ENCODE data around the gene CABP2.
"Not testable (repeated sequence)": the region's sequence is repeated elsewhere in the genome, so short reads cannot be mapped to it uniquely, and the experiment has no call there.

CABP2 gene

DNA sequence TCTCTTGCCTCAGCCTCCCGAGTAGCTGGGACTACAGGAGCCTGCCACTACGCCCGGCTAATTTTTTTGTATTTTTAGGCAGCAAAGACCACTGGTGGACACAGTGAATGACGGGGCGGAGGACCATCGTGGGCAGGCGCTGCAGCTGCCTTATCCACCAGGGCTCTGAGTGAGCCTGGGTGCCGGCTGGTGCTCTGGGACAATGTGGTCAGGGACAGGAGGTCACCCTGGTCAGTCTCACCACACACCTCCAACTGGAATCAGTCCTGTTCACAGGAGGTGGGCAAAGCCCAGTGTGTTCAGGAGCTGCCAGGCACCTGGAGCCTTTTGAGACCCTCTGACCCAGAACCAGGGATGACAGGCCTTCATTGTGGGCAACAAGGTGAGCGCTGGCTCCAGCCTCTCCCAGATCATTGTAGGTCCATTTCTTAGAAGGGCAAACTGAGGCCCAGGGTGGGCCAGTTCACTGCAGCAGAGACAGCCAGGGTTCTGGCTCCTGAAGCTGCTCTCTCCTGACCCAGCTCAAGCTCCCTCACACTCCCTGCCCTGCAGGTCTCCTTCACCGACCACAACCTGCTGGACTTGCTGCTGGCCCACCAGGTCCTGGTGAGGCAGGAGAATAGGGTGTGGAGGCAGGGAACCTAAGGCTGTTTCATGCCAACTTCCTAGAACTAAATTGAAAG is 15.7 kb upstream of the CABP2 start:
- DNase-seq (ENCODE audit: low read depth), result no peak

DNA sequence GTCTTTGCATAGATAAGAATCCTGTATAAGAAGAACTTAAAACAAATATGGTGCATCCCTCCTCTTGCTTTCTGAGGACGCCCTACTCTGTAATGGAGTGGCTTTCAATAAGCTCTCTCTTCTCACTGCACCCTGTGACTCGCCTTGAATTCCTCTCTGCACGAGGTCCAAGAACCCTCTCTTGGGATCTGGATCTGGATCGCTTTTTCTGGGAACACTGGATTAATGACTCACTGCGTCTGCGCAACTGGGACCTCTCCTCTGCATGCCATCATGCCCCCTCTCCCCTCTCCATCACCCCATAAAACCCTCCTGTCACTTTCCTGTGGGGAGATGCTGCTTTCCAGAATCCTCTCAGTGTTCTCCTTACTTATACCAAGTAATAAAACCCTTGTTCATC is 15.1 kb upstream of the CABP2 start:
- DNase-seq (ENCODE audit: low read depth), result no peak

GRCh38 chr11:67535561-67535960 is 12.3 kb upstream of the CABP2 start:
- no peak for DNase-seq (ENCODE audit: low read depth)

DNA sequence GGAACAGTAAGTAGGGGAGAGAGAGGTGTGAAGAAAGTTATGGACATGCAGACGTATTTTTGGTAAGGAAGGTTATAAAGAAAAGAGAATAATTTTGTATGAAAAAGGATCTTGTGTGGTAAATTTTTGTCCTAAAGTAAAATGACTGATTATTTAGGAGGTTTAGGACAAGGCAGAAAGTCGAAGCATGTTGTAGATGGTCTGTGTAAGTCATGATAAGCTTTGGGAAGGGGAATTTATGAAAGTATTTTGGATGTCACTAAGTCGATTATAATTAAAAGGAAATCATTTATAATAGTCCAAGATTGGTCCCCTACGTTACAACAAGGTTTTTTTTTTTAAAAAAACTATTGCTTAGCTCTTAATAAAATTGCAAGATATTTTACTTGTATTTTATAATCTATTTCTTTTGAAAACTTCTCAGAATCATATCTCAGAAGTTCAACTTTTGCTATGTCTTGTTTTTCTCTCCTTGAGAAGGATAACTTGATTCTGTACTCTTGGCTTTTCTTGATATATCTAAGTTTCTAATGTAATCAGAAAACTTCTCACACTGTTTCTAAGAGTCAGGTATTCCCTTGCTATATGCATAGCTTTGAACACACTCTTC is 10.9 kb upstream of the CABP2 start:
- DNase-seq (ENCODE audit: low read depth), result no peak

- DNase-seq (ENCODE audit: low read depth), result no peak
Measured at GRCh38 chr11:67532889-67533288, 9.6 kb upstream of the CABP2 start.

DNA sequence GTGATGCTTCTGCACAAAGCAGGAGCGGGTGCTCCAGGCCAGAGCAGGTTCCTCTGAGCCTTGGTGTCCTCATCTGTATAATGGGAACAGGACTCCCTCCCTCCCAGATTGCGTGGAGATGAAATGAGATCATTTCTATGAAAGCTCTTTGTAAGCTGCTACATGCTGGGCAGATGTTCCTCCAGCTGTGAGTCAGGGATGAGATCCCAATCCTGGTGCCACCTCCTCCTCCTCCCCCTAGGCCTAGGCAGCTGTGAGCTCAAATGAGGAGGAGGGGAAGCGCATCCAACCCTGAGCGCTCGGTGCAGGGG is 7.0 kb upstream of the CABP2 start:
- DNase-seq (ENCODE audit: low read depth), result no peak

DNA sequence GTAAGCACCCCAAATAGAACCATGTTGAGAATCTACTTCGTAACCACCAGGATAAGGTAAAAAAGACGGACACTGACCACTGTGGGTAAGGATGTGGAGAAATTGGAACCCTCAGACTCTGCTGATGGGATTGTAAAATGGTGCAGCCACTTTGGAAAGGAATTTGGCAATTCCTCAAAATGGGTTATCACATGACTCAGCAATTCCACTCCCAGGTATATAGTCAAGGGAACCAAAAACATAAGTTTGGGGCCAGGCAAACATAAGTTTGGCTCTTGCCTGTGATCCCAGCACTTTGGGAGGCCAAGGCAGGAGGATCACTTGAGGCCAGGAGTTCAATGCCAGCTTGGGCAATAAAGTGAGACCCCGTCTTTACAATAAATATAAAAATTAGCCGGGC is 5.1 kb upstream of the CABP2 start:
- DNase-seq (ENCODE audit: low read depth), result no peak

GRCh38 chr11:67525275-67525976 is 2.2 kb upstream of the CABP2 start:
- DNase-seq (ENCODE audit: low read depth), result no peak

- DNase-seq (ENCODE audit: low read depth), result no peak
Measured at GRCh38 chr11:67524480-67524808, 1.2 kb upstream of the CABP2 start.

DNA sequence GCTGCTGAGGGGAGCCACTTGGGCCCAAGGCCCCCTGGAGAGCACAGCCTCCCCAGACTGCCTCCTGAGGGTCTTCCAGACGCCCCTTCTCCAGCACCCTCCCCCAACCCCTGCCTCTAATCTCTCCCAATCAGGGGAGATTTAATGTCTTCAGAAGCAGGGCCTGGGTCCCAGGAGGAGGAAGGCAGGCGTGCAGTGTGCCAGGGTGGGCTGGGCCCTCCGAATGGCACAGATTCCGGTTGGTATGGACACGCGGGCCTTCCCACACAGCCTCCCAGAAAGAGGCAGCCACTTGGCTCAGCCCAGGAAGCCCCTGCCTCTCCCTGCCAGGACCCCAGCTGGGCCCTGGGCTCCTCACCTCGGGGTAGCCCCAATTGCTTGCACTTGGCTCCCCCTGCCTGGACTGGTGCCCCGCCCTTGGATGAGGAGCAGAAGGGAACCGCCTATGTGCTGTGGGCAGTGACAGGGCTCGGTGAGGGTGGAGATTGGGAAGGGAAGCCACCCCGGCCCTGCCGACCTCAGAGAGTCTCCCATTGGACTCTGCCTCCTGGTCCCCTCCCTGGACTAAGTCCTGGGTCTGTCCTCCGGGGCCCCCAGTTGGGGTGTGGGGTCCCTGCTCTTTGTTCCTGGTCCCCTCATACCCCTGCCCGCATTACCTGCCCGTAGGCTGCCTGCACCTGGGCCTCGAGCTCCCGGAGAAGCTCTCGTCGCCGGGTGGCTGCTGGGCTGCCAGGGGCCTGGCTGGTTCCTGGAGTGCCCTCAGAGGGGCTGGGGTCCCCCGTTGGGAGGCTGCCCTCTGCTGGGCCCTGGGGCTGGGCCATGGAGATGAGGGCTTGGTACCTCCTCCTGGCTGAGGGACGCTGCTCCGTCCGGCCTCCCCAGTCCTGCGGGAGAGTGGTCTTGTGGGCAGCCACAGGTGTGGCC is 572 bp upstream of the CABP2 start:
- DNase-seq (ENCODE audit: low read depth), result no peak

DNA sequence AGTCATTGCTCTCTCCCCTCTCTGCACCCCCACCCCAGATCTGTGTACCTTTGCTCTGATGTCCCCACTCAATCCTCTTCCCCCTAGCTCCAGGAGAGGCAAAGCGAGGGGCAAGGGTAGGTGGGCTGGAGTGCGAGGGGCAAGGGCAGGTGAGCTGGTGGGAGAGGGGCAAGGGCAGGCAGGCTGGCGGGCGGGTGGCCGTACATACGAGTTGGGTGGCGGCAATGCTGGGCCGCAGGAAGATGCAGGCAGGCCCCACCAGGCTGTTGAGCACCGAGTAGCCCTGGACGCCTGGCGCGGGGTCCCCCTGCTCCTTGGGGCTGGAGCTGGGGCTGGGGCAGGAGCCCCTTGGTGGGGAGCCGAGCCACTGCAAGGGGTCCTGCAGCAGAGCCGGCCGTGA is 908 bp downstream of the CABP2 start:
- no peak for DNase-seq (ENCODE audit: low read depth)

DNA sequence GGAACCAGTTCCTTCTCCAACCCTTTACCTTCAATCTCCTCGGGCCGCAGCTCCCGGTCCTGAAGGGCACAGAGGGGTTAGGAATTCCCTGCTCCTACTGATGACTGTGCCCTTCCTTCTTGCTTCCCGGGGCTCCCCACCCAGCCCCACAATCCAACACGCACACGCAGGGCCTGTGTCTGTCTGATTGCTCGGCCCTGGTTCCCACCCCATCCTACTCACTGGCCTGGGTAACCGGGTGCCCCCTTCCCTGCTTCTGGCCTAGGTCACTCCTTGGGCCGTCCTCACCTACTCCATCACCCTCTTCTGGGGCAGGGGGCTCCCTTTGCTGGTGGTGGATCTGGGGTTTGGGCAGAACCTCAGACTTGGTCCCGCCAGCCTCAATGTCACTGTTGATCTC is 1.3 kb downstream of the CABP2 start:
- no peak for DNase-seq (ENCODE audit: low read depth)

GRCh38 chr11:67520856-67521824 is 2.1 kb downstream of the CABP2 start:
- no peak for DNase-seq (ENCODE audit: low read depth)

DNA sequence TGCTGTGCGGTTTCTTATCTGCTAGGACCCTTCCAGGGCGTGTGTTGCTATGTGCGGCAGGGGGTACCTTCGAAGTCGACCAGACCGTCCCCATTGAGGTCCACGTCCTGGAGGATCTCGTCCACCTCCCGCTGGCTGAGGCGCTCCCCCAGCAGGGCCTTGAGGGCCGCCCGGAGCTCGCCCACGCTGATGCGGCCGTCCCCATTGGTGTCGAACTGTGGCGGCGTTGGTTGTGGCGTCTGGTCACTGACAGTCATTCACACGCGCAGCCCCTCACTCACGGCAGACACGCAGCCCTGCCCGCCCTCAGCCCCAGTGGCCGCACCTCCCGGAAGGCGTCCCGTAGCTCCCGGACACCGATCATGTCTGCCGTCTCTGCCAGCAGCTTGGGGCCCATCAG is 3.5 kb downstream of the CABP2 start:
- no peak for DNase-seq (ENCODE audit: low read depth)

DNA sequence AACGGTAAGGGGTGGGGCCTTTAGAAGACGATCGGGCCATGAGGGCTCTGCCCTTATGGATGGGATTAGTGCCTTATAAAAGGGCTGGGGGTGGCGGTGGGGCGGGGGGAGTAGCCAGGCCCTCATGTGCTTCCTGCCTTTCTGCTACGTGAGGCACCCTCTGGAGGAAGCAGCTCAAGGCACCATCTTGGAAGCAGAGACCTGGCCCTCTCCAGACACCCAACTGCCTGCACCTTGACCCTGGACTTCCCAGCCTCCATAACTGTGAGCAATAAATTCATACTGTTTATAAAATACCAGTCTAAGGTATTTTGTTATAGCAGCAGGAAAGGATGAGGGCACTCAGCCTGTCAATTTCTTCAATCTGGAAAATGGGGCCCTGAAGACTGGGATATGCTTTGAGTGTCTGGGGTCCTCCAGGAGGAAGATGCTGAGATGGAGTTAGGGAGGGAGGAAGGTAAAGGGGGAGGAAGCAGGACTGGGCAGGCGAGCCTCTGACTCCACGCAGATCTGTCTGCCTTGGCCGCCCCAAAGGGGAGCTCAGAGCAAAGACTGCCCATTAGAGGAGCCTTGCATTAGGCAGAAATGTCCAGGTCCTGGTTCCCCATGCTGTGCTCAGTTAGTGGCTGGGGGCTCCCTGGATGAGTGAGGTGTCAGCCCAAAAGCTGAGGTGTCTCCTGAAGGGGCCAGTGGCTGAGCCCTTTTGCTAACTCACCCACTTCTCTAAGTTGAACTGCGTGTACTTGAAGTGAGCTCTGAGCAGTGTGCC is 5.3 kb downstream of the CABP2 start:
- no peak for DNase-seq (ENCODE audit: low read depth)

DNA sequence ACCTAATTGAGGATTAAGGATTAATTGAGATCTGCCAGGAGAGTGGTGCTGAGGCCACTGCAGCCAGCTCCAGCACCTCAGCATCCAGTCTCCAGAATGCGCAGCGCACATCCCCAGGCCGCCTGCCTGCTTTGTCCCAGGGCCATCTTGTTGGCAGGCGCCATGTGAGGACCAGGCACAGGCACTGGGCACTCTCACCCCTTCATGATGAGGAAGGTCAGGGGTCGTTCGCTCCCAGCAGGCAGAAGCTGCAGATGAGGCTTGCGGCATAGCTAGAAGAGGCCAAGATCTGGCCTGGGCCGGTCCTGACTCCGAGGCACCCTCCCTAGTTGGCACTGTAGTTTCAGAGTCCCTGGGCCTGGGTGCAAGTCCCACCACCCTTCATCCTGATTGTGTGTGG is 6.4 kb downstream of the CABP2 start:
- no peak for DNase-seq (ENCODE audit: low read depth)

DNA sequence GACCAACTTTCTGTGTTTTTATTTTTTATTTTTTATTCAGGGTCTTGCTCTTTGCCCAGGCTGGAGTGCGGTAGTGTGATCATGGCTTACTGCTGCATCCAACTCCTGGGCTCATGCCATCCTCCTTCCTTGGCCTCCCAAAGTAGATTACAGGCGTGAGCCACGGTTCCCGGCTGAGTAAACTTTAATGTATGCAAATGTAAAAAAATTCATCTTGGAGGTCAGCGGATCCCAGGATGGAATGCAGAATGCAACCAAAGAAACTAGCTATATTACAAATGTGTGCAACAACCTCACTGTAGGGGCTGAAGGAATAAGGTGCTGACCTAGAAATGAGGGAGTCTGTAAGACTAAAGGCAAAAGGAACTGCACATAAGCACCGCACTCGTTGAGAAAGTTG is 9.1 kb downstream of the CABP2 start:
- DNase-seq (ENCODE audit: low read depth), result no peak

DNA sequence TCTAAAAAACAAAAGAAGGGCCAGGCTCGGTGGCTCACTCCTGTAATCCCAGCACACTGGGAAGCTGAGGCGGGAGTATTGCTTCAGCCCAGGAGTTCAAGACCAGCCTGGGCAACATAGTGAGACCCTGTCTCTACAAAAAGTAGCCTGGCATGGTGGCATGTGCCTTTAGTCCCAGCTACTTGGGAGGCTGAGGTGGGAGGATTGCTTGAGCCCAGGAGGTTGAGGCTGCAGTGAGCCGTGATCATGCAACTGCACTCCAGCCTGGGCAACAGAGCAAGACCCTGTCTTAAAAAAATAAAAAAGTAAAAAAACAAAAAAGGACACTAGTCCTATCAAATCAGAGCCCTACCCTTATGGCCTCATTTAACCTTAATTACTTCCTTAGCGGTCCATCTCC is 11.7 kb downstream of the CABP2 start:
- DNase-seq (ENCODE audit: low read depth), result not testable (repeated sequence)

DNA sequence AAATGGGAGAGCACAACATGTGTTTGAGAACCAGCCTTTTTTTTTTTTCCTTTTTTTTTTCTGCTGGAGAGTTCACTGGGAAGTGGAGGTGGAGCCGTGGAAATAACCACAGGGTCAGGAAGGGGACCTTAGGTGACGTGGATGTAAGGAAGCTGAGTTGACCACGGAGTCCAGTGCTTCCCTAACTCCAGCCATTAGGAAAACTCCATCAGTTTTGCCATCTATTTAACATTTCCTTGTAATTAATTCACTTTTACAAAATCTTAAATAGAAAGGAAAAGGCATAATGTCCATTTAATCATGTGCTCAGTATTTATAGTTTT is 13.3 kb downstream of the CABP2 start:
- DNase-seq (ENCODE audit: low read depth), result no peak

DNA sequence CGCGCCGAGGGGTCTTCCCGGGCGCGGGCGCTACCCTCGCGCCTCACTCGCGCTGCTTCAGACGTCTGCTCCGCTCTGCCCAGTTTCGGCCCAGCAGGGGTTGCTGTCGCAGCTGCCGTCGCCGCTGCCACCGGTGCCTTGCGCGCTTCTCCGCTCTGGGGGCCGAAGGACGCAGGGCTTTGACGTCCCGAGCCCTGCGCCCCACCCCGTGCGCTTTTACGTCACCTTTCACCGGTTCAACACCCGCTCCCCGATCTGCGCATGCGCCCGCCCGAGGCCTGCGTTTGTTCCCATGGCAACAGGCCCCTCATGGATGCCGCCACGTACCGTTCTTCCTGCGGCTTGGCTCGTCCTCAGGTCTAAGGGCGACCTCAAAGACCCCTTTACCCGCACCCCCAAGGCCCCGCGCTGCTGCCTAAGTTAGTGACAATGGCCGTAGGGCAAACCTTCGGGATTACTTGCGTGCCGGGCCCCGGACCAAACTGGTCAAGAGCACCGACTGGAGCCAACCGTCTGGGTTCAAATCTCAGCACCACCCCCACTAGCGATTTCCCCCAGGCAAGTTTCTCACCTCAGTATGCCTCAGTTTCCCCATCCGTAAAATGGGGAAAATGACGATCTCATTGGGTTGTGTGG is 14.6 kb downstream of the CABP2 start:
- peak; percentile 97 for DNase-seq (ENCODE audit: low read depth)
